T1000 (cell line): Measurements from ENCODE around the gene FAM156A.
"Not testable (repeated sequence)": the region's sequence is repeated elsewhere in the genome, so short reads cannot be mapped to it uniquely, and the experiment has no call there.

Source experiments
- DNase-seq: peaks from one replicate; lab custom pipeline; 2025; ENCODE audit warnings: mixed read lengths; lab: John Stamatoyannopoulos, UW

FAM156A gene

DNA sequence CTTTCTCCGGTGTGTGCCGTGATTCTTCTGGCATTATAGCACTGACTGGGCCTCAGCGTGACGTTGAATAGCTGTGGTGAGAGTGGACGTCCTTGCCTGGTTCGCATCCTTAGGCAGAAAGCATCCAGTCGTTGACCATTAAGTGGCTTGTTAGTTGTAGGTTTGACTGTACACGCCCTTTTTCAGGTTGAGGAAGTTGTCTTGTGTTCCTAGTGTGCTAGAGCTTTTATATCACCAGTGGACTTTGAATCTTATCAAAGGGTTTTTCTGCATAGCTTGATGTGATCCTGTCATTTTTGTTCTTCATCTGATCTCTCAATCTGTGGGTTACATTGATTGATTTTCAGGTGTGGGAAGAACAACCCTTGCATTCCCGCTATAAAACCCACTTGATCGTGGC lies 52.8 kb downstream of the FAM156A start:
- DNase-seq = not testable (repeated sequence)
